Lower leg skin (tissue), 3 donors: ENCODE data around the gene CDH22.

Experiments used
- CTCF ChIP-seq, 3 donors: fragments of 450-650 bp; IDR thresholded peaks; one replicate each; pipeline ENCODE4 v1.5.1; 2016; ENCODE audit warnings: antibody characterized with exemption in 3 of 3, mild to moderate bottlenecking in 3 of 3, moderate library complexity in 2 of 3
- POLR2A ChIP-seq, 2 donors: fragments of 450-650 bp; IDR thresholded peaks; one replicate each; pipeline ENCODE4 v1.6.1; 2016 to 2017; ENCODE audit warnings: antibody characterized with exemption in 2 of 2, mild to moderate bottlenecking in 1 of 2, moderate library complexity in 1 of 2

DNA sequence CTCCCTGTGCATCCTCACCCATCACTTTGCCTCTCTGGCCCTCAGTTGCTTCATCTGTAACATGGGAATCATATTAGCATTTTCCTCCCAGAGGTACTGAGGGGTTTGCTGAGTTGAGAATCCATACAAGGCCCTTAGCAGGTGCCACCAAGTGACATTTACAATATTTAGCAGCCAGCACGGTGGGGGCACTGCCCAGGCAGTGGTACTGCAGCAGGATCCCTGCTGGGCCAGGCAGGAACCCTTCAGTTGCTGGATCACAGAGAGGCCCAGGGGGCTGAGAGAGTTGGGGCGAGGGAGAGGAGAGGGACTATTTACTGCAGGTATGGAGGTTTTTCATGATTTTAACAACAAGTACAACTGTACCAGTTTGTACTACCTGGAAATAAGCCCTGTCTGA is 65.9 kb downstream of the CDH22 start:
- TF ChIP-seq CTCF (IDR thresholded peaks at IDR 0.05) (no peak), POLR2A (IDR thresholded peaks at IDR 0.05) (no peak)
